PC-9 (cell line): ENCODE data around the gene LMO7. TPM values are rescaled to one million over a fixed set of nuclear protein-coding genes. Genes with fewer than 3 reads are reported as not detected.
"Not testable (repeated sequence)": the region's sequence is repeated elsewhere in the genome, so short reads cannot be mapped to it uniquely, and the experiment has no call there.

Experiments
- BruUV-seq: library from RNA; stranded (reverse); fragments of 400-500 nt; replicated peaks from 2 replicates; lab custom pipeline; 2021; lab: Mats Ljungman, UMichigan
- CTCF ChIA-PET: fragments of 300-600 bp; sonication (Branson Sonifier 250); formaldehyde crosslinking; loops from one replicate; lab custom pipeline; 2022; ENCODE audit warnings: antibody characterized with exemption; lab: Charles Lee
- POLR2A ChIA-PET: fragments of 300-600 bp; sonication (Branson Sonifier 250); formaldehyde crosslinking; loops from one replicate; lab custom pipeline; 2022; ENCODE audit warnings: antibody characterized with exemption; ENCODE audit not compliant: unreplicated experiment; lab: Charles Lee
- DNase-seq, 2 experiments: peaks; one replicate each; pipeline versions ENCODE4 v3.0.0 to v3.0.0-alpha.2; 2015 to 2022; ENCODE audit warnings: mixed read lengths in 1 of 2
- H2AFZ ChIP-seq: fragments of 200-600 bp; sonication (generic); 2 replicates; pipeline ENCODE4 v1.8.1; 2017; ENCODE audit warnings: antibody characterized with exemption
- H3F3A ChIP-seq: fragments of 200-600 bp; sonication (generic); 2 replicates; pipeline ENCODE4 v1.8.1; 2017; ENCODE audit warnings: antibody characterized with exemption, mild to moderate bottlenecking, low read depth; ENCODE audit not compliant: insufficient read depth
- H3K27ac ChIP-seq: fragments of 200-600 bp; sonication (generic); 2 replicates; pipeline ENCODE4 v1.6.1; 2016; ENCODE audit warnings: mixed run types
- H3K27me3 ChIP-seq: fragments of 200-600 bp; sonication (generic); 2 replicates; pipeline ENCODE4 v1.6.1; 2016; ENCODE audit warnings: low read depth, mixed run types; ENCODE audit not compliant: insufficient read depth
- H3K36me3 ChIP-seq: fragments of 200-600 bp; sonication (generic); 2 replicates; pipeline ENCODE4 v1.6.1; 2016; ENCODE audit warnings: low read depth, mixed run types
- H3K4me1 ChIP-seq: fragments of 200-600 bp; sonication (generic); replicated peaks from 2 replicates; pipeline ENCODE4 v1.6.1; 2016; ENCODE audit warnings: mixed run types; ENCODE audit not compliant: insufficient read depth
- H3K4me2 ChIP-seq: fragments of 200-600 bp; sonication (generic); 2 replicates; pipeline ENCODE4 v1.6.1; 2017; ENCODE audit warnings: mixed run types
- H3K4me3 ChIP-seq: fragments of 200-600 bp; sonication (generic); 2 replicates; pipeline ENCODE4 v1.6.1; 2016; ENCODE audit warnings: mixed run types
- H3K79me2 ChIP-seq: fragments of 200-600 bp; sonication (generic); 2 replicates; pipeline ENCODE4 v1.6.1; 2017; ENCODE audit warnings: low read depth, mixed run types
- H3K9me2 ChIP-seq: fragments of 200-600 bp; sonication (generic); 2 replicates; pipeline ENCODE4 v1.8.1; 2017; ENCODE audit warnings: mild to moderate bottlenecking; ENCODE audit not compliant: insufficient read depth
- H3K9me3 ChIP-seq: fragments of 200-600 bp; sonication (generic); 2 replicates; pipeline ENCODE4 v1.8.1; 2016; ENCODE audit warnings: low read depth; ENCODE audit not compliant: insufficient read depth
- H4K20me1 ChIP-seq: fragments of 200-600 bp; sonication (generic); 2 replicates; pipeline ENCODE4 v1.8.1; 2017; ENCODE audit not compliant: insufficient read depth
- CTCF ChIP-seq: fragments of 200-600 bp; sonication (generic); conservative IDR thresholded peaks from 2 replicates; pipeline ENCODE4 v1.6.1; 2017; ENCODE audit warnings: mixed run types, antibody characterized with exemption, mild to moderate bottlenecking, moderate library complexity
- EZH2 ChIP-seq: fragments of 200-600 bp; sonication (generic); IDR thresholded peaks from 2 replicates; pipeline ENCODE4 v1.8.0; 2017; ENCODE audit warnings: antibody characterized with exemption, low read depth
- intact Hi-C: fragments of 100-400 bp; cut with micrococcal nuclease; formaldehyde crosslinking; loops from one replicate; pipeline ENCODE4 v1.10.0; 2022; ENCODE audit not compliant: unreplicated experiment
- total RNA-seq: library from RNA; stranded (reverse); gene quantifications from 2 replicates; pipeline ENCODE4 v1.2.3, GENCODE V29; 2021

Gene LMO7
- total RNA-seq, 1 experiment from 2014 or later = 93.0 TPM

DNA sequence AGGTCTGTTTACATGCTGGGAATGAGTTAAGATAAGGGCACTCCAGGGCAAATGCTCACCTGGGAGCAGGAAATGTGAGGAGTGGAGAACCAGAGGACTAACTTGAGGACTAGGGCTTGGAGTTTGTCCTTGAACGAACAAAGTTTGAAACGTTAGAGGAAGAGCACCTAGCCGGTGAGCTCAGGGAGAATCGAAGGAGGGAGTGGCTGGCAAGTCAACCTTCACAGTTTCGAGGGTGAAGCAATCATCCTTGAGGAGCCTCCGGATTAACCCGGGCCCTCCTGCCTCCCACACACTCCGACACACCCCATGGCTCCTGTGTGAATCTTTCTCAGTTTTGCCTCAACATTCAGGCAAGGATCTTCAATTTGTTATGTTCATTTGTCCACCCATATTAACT, 58.6 kb downstream of the LMO7 start:
- no peak overlapping the region for H3K27ac ChIP-seq
- intact Hi-C loops = loop anchor here (2.0 kb wide), 1 partner anchor 176 kb away; no protein-coding TSS in a partner anchor
- no peak overlapping the region for H2AFZ ChIP-seq
- no peaks in the 10 kb centered on the region for H3K27me3 ChIP-seq
- H3K9me3 ChIP-seq = peaks cover 18% of the 10 kb centered on the region
- peaks cover 17% of the 10 kb centered on the region; the same call in 1 of the 2 replicates for H3F3A ChIP-seq
- TF ChIP-seq CTCF (no peak), EZH2 (no peak)
- H3K4me3 ChIP-seq = no peak overlapping the region
- H3K4me2 ChIP-seq = no peak overlapping the region
- no peaks in the 10 kb centered on the region for H3K36me3 ChIP-seq
- H3K79me2 ChIP-seq = no peaks in the 10 kb centered on the region
- CTCF ChIA-PET = no interaction called here
- POLR2A ChIA-PET = no interaction called here
- no peaks in the 10 kb centered on the region for H3K9me2 ChIP-seq
- H3K4me1 ChIP-seq = peaks cover 24% of the 10 kb centered on the region
- no peaks in the 10 kb centered on the region for H4K20me1 ChIP-seq
- DNase-seq = no peak
- BruUV-seq = no TSS peak

- H3K36me3 ChIP-seq, H2AFZ ChIP-seq, BruUV-seq, H4K20me1 ChIP-seq, H3K9me2 ChIP-seq, H3K27ac ChIP-seq, H3K27me3 ChIP-seq, H3K4me3 ChIP-seq, H3K79me2 ChIP-seq: not testable (repeated sequence)
- POLR2A ChIA-PET = interaction anchor here (0.6 to 1.0 kb wide), 4 partner anchors 10 to 144 kb away, joined by 4 to 10 read pairs (median 4); no protein-coding TSS in a partner anchor
- peaks cover 24% of the 10 kb centered on the region for H3K9me3 ChIP-seq
- TF ChIP-seq CTCF = peak; percentile 95
- H3K4me2 ChIP-seq = 0 out of 2 replicates have a peak overlapping the region, but pooled peaks have one; percentile 4
- peaks cover 17% of the 10 kb centered on the region; the same call in 1 of the 2 replicates for H3F3A ChIP-seq
- intact Hi-C loops = loop anchor here (2.0 kb wide), 1 partner anchor 175 kb away; no protein-coding TSS in a partner anchor
- DNase-seq = peak; percentile 53 to 72
- CTCF ChIA-PET = interaction anchor here (0.6 to 1.4 kb wide), 10 partner anchors 9 to 160 kb away, joined by 3 to 12 read pairs (median 3); no protein-coding TSS in a partner anchor
- H3K4me1 ChIP-seq = peaks cover 16% of the 10 kb centered on the region
Observed at GRCh38 chr13:75695908-75696307, 59.8 kb downstream of the LMO7 start.

GRCh38 chr13:75699062-75699461, 62.9 kb downstream of the LMO7 start:
- Histone ChIP-seq H2AFZ (no peak overlapping the region), H4K20me1 (no peaks in the 10 kb centered on the region), H3F3A (peaks cover 13% of the 10 kb centered on the region), H3K4me3 (no peak overlapping the region), H3K9me2 (no peaks in the 10 kb centered on the region), H3K27me3 (no peaks in the 10 kb centered on the region), H3K9me3 (peaks cover 35% of the 10 kb centered on the region), H3K4me2 (no peak overlapping the region), H3K4me1 (peaks cover 21% of the 10 kb centered on the region), H3K27ac (no peak overlapping the region), H3K36me3 (no peaks in the 10 kb centered on the region), H3K79me2 (peaks cover 13% of the 10 kb centered on the region; the same call in 1 of the 2 replicates)
- intact Hi-C loops = no loop called here
- BruUV-seq = no TSS peak
- CTCF ChIA-PET = interaction anchor here (0.6 kb wide), 1 partner anchor 88 kb away, joined by 4 read pairs; no protein-coding TSS in a partner anchor
- TF ChIP-seq EZH2 = no peak
- DNase-seq = no peak
- POLR2A ChIA-PET = no interaction called here

DNA sequence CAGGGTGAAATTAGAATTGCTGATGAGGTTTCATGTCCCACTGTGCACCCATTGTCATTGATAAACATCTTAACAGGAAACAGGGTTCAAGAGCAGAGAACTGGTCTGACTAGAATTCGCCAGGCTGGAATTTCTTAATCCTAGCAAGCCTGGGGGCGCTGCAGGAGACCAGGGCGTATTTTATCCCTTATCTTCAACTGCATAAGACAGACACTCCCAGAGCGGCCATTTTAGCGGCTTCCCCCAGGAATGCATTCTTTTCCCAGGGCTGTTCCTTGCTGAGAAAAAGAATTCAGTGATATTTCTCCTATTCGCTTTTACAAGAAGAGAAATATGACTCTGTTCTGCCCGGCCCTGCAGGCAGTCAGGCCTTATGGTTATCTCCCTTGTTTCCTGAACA, 63.6 kb downstream of the LMO7 start:
- intact Hi-C loops, H3K4me2 ChIP-seq, H3K36me3 ChIP-seq, DNase-seq, BruUV-seq, H3K9me2 ChIP-seq, H2AFZ ChIP-seq, CTCF ChIA-PET, H3K27ac ChIP-seq, H3K4me3 ChIP-seq, POLR2A ChIA-PET, H3K27me3 ChIP-seq, H4K20me1 ChIP-seq: not testable (repeated sequence)
- peaks cover 20% of the 10 kb centered on the region for H3F3A ChIP-seq
- peaks cover 15% of the 10 kb centered on the region; the same call in 1 of the 2 replicates for H3K79me2 ChIP-seq
- H3K9me3 ChIP-seq = peaks cover 35% of the 10 kb centered on the region
- H3K4me1 ChIP-seq = peaks cover 27% of the 10 kb centered on the region
